GM19372 (cell line): ENCODE data around the gene MACROD2.

Experiments
- ATAC-seq: cut with Tn5 transposase; IDR thresholded peaks from one replicate; pipeline ENCODE4 v1.9.1; 2021; ENCODE audit warnings: mild to moderate bottlenecking, low read depth, moderate library complexity; ENCODE audit not compliant: unreplicated experiment

The MACROD2 gene

GRCh38 chr20:14055127-14055742 is 59.9 kb downstream of the MACROD2 start:
- ATAC-seq: no peak

- ATAC-seq: no peak
Measured at GRCh38 chr20:14062171-14062570, 66.9 kb downstream of the MACROD2 start.

- no peak for ATAC-seq
Measured at GRCh38 chr20:14062786-14063185, 67.5 kb downstream of the MACROD2 start.

- ATAC-seq: no peak
Measured at GRCh38 chr20:14064333-14064732, 69.0 kb downstream of the MACROD2 start.

GRCh38 chr20:14064921-14065320 is 69.6 kb downstream of the MACROD2 start:
- ATAC-seq: no peak

- ATAC-seq: no peak
Measured at GRCh38 chr20:14065774-14066173, 70.5 kb downstream of the MACROD2 start.

- no peak for ATAC-seq
Measured at GRCh38 chr20:14067603-14068002, 72.3 kb downstream of the MACROD2 start.

GRCh38 chr20:14069796-14070195 is 74.5 kb downstream of the MACROD2 start:
- ATAC-seq: no peak

GRCh38 chr20:14093652-14094051 is 98.3 kb downstream of the MACROD2 start:
- ATAC-seq: no peak

- no peak for ATAC-seq
Measured at GRCh38 chr20:14098261-14098660, 102.9 kb downstream of the MACROD2 start.

- ATAC-seq: no peak
Measured at GRCh38 chr20:14113416-14113815, 118.1 kb downstream of the MACROD2 start.

- ATAC-seq: no peak
Measured at GRCh38 chr20:14114065-14114704, 118.9 kb downstream of the MACROD2 start.

- no peak for ATAC-seq
Measured at GRCh38 chr20:14116037-14116436, 120.7 kb downstream of the MACROD2 start.

GRCh38 chr20:14117768-14118167 is 122.5 kb downstream of the MACROD2 start:
- ATAC-seq: no peak

GRCh38 chr20:14126856-14127255 is 131.5 kb downstream of the MACROD2 start:
- ATAC-seq: no peak

GRCh38 chr20:14127514-14128223 is 132.4 kb downstream of the MACROD2 start:
- no peak for ATAC-seq

- ATAC-seq: no peak
Measured at GRCh38 chr20:14134004-14134403, 138.7 kb downstream of the MACROD2 start.

GRCh38 chr20:14142171-14142570 is 146.9 kb downstream of the MACROD2 start:
- ATAC-seq: peak; percentile 71

GRCh38 chr20:14142964-14143627 is 147.8 kb downstream of the MACROD2 start:
- no peak for ATAC-seq

GRCh38 chr20:14148042-14148441 is 152.7 kb downstream of the MACROD2 start:
- ATAC-seq: no peak

GRCh38 chr20:14155361-14155760 is 160.0 kb downstream of the MACROD2 start:
- ATAC-seq: no peak
